GM21576 (cell line): Measurements from ENCODE around the gene FBXO11.

Experiments used
- ATAC-seq: cut with Tn5 transposase; IDR thresholded peaks from one replicate; pipeline ENCODE4 v1.9.1; 2021; ENCODE audit warnings: mild to moderate bottlenecking, moderate library complexity; ENCODE audit not compliant: unreplicated experiment

The FBXO11 gene

GRCh38 chr2:47796090-47796697 lies 110.1 kb downstream of the FBXO11 start:
- ATAC-seq = no peak

DNA sequence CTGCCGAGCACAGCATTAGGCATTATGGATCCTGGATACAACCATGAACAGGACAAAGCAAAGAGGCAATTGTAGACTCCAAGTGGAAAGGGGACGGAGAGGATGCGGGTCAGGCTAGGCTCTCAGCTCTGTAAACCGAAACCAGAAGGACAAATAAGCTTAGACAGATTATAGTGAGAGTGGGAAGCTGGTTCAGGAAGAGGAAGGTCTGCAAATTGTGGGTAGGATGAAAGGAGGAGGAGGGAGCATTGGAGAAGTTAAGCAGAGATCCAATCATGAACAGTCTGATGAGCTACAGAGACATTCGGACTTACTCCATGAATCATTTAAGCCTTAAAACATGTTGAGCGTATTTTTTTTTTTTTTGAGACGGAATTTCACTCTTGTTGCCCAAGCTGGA lies 120.3 kb downstream of the FBXO11 start:
- no peak for ATAC-seq

DNA sequence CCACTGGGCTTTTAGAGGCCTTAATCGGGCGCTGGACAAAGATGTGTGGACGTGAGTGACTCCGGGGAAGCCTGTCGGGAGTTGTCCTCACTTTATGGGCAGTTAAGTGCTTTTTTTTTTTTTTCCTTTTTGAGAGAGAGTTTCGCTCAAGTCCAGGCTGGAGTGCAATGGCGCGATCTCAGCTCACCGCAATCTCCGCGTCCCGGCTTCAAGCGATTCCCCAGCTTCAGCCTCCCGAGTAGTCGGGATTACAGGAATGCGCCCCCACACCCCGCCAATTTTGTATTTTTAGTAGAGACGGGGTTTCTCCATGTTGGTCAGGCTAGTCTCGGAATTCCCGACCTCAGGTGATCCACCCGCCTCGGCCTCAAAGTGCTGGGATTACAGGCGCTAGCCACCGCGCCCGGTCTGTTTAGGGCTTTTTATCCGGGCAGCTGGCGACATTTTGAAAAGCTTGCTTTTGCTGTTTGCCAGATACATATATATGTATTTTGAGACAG lies 121.9 kb downstream of the FBXO11 start:
- ATAC-seq = no peak

DNA sequence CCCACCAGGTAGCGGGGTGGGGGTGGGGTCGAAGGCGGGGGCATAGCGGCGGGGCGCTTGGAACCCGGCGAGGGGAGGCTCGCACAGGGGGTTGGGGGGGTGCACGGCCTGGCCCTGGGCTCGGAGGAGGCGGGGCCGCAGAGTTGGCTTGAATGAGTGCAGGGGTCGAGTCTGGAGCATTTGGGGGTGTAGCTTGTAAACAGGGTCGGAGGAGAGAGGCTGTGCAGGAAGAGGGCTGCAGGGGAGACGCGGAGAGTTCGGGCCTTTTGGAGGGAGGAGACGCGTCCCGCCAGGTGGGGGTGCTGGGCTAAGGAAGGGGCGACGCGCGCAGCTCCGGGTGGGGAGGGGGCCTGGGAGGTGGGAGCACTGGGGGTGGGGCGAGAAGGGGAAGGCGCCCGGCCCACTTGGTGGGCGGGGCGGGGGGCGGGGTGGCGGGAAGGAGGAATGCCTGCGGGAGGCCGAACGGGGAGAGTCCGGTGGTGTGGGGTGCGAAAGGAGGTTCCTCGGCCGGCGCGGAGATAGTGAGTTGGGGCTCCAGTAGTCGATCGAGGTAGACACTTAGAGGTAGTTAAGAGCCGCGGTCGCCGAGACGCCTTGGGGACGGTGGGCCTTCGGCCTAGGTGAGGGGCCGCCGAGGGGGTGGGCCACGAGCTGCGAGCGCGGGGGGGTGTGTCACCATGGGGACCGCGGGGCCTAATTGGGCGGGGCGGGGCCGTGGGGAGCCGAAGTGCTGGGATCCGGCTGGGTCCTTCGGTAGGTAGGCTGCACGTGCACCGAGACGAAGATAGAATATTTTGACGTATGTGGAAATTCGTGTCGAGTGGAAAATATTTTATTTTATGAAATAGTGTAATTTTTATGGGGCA lies 122.6 kb downstream of the FBXO11 start:
- peak; percentile 26 for ATAC-seq

DNA sequence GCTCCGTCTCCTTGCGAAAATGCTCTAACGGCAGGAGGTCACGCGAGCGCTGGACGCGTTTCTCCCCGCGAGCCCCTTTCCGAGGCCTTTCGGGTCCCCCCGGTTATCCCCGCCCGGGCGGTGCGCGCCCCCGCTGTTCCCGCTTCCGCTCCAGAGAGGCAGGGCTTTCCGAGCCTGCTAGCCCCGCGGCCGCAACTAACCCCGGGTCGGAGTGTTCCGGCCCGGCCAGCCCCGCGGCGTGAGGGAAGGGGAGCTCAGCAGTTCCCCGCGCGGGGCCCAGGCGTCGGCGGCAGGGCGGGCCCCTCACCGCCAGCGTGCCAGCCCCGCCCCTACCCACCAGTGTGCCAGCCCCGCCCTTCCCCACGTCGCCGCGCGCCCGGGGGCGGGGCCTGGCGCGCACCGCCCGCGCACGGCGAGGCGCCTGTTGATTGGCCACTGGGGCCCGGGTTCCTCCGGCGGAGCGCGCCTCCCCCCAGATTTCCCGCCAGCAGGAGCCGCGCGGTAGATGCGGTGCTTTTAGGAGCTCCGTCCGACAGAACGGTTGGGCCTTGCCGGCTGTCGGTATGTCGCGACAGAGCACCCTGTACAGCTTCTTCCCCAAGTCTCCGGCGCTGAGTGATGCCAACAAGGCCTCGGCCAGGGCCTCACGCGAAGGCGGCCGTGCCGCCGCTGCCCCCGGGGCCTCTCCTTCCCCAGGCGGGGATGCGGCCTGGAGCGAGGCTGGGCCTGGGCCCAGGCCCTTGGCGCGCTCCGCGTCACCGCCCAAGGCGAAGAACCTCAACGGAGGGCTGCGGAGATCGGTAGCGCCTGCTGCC lies 123.4 kb downstream of the FBXO11 start, which contains the start of gene MSH6:
Gene MSH6 (plus strand): TSS at position 475 of the 815 bp plus-strand sequence. CDS start 89 bp downstream, at position 564.
- ATAC-seq = peak; percentile 77

DNA sequence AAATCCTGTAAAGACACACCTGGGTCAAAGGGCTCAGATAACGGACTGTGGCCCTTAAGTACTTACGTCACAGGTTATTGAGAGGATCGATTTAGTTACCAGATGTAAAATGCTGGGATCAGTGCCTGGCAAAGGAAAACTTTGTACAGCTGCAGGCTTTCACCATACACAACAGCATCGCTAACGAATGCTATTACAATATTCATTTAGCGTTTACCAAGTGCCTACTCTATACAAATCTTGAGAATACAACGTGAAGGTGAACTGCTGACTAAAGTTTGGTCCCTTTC lies 124.0 kb downstream of the FBXO11 start:
- ATAC-seq = no peak

DNA sequence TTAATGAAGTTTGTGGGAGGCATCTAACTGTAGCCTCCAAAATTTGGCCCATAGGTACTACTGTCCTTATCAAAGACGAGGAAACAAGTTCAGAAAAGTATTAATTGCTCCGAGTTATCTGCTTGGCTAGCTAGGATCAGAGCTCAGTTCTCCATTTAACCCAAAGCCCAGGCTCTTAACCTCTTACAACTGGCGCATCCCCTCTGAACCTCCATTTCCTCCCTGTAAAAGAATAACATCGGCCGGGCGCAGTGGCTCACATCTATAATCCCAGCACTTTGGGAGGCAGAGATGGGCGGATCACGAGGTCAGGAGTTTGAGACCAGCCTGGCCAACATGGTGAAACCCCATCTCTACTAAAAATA lies 126.9 kb downstream of the FBXO11 start:
- ATAC-seq = no peak

GRCh38 chr2:47778698-47779425 lies 127.4 kb downstream of the FBXO11 start:
- no peak for ATAC-seq

- ATAC-seq = no peak
Measured at GRCh38 chr2:47777277-47777937, 128.9 kb downstream of the FBXO11 start.

DNA sequence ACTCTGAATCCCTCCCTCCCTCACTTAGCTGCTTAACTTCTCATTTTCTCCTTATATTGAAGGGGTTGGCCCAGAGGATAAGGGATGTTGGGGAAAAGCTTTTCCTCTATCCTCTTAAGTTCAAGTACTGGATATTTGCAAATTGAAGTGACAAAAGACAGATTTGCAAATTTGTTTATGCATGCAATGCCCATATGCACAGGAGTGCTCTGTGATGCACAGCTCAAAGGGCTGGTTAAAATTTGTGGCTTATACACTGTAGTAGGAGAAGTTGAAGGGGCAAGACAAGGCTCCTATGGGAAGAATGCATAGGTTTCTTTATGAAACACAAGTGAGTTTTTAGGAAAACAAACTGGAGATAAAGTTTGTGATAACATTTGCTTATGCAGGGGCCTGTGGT lies 131.7 kb downstream of the FBXO11 start:
- ATAC-seq = no peak

GRCh38 chr2:47772343-47772742 lies 134.0 kb downstream of the FBXO11 start:
- ATAC-seq = no peak

DNA sequence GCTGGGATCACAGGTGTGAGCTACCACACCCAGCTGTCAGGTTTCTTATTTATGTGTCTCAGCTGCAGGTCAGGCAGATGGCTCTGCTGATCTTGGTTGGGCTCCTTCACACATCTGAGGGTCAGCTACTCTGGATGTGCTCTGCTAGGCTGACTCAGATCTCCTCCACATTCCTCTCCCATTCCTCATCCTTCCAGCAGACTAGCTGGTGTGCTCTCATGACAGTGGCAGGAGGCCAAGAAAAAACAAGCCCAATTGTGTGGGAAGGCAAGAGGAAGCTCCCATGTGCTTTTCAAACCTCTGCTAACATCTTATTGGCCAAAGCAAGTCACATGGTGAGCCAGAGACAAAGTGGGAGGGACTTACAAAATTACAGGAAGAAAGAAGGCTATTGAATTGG lies 135.1 kb downstream of the FBXO11 start:
- ATAC-seq = no peak

DNA sequence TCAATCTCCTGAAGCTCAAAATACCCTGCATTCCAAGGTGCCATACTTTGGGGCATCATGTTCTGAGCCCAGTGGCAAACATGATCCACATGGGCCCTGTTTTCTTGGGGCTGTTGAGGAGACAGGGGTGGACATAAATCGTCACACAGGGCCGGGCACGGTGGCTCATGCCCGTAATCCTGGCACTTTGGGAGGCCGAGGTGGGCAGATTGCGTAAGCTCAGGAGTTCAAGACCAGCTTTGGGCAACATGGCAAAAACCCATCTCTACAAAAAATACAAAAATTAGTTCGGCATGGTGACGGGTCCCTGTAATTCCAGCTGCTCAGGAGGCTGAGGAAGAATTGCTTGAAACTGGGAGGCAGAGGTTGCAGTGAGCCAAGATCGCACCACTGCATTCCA lies 137.0 kb downstream of the FBXO11 start:
- no peak for ATAC-seq

DNA sequence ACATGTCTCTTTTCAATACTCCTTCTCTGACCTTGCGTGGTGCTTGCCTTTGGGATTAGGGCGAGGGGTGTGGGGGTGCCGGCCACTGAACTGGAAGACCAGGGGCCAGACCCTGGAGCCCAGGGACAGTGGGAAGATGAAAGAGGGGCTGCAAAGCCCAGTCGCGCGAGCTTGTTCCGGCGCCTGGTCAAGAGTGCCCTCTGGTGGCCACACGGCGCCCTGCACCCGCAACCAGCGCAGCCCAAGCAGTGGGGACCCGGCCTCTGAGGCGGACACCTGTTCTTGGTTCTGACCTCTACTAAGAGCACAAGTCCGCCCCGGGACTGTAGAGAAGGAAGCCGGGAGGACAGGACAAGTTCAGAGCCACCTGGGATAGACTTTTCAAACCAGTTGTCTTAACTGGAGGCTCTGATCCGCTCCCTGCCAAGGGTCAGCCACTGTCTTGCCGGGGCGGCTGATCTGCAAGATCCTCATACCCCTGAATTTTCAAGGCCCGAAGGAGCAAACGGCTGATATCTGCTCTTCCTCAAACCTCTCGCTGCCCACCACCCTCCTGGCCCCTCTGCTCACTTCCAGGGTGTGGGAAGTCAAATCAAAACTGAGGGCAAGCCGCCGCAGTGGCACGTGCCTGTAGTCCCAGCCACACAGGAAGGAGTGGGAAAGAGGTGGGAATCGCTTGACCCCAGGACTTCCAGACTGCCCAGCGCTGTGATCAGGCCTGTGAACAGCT lies 138.3 kb downstream of the FBXO11 start:
- peak; percentile 59 for ATAC-seq

GRCh38 chr2:47767497-47767844 lies 138.8 kb downstream of the FBXO11 start:
- no peak for ATAC-seq

DNA sequence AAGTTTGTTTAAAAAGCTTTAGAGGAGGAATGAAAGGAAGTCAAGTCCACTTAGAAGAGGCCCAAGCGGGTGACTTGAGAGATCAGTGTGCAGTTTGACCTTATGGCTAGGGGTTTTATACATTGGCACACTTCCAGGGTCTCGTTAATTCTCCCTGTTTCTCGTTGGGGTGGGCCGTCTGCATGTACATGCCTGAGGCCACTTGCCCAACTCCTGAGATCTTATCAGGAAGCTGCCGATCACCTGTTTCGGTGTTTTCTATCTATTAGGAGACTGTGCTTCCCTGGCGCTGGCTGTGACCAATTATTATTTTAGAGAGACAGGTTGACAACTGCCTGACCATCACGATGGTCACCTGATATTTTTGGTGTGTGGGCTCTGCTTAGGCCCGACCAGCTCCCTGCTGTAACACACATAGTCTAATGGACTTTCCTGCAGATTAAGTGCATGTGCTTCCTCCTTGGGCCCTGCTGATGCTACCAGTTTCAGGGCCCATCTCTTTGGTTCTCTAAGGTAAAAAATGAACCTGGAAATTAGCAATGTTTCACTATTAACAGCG lies 154.4 kb downstream of the FBXO11 start:
- peak; percentile 34 for ATAC-seq

- ATAC-seq = no peak
Measured at GRCh38 chr2:47747878-47748277, 158.4 kb downstream of the FBXO11 start.

DNA sequence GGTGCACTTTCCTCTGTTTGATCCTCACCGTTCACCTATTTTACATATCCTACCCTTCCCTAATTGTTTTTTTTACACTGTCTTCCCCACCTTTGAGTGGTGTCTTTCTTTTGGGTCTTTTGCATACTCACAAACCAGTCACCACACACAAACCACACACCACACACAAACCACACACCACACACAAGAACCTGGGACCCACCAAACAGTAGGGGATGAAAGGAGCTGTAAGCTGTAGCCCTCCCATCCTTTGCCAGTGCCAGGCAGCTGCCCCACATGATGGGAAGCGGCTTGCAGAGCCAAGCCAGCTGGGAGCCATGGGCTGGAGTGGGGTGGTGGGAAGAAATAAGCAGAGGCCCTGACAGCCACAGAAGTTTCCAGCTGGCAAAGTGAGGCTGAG lies 162.2 kb downstream of the FBXO11 start:
- no peak for ATAC-seq

DNA sequence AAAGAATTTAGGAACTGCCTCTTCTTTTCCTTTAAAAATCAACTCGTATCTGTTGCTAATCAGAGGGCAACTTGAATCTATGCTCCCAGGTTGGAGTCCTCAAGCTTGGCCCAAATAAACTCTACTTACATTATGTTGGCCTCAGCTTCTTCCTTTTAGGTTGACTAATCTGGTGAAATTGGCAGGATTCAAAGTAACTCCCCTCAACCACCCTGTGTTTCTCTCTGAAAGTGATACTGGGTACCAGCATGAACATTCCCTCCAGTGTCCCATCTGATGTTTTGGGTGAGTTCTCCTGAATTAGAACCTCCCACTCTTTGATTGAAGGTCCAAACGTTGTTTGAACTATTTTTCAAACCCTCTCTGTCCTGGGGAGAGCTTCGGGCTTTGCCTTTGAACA lies 164.7 kb downstream of the FBXO11 start:
- no peak for ATAC-seq

DNA sequence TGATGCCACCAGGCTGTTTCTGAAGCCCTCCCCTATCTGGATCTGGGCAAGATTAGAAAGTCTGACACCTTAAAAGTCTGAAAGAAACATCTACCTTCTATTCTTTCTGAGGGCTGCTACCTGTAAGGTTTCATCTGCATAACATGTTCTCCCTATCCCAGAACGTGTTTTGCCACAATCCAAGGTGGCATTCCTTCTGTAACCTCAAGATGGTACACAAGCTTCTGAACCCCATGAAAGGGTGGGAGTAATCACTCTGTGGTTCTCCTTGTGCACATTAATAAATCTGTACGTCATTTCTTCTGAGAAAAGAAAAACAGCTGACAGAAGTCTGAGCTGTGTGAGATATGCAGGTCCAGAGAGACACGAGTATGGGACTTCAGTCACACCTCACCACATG lies 165.2 kb downstream of the FBXO11 start:
- ATAC-seq = no peak
